GM19351 (cell line): ENCODE measurements around the gene KRTAP4-9.
"Not testable (repeated sequence)": the region's sequence is repeated elsewhere in the genome, so short reads cannot be mapped to it uniquely, and the experiment has no call there.

ENCODE experiments used
- ATAC-seq: cut with Tn5 transposase; IDR thresholded peaks from one replicate; pipeline ENCODE4 v1.9.1; 2021; ENCODE audit warnings: mild to moderate bottlenecking, moderate library complexity; ENCODE audit not compliant: unreplicated experiment

The KRTAP4-9 gene

GRCh38 chr17:41126412-41126811 lies 21.2 kb downstream of the KRTAP4-9 start:
- ATAC-seq: no peak

DNA sequence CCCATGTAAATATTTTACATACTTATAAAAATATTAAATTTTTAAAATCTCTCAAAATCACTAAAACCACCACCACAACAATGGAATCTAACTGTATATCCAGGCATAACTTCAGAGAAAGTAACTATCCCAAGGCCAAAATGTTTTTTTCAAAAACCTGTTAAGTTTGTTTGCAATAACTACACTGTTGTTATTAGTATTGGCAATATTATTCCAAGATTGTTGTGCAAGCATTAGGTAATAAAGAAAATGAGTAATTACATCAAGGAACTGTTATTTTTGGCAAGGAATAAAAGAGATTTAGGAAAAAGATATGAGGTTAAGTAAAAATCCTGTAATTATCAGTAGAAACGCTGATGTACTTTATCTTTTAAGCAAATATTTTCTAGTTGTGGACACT lies 22.2 kb downstream of the KRTAP4-9 start:
- no peak for ATAC-seq

GRCh38 chr17:41131979-41132378 lies 26.8 kb downstream of the KRTAP4-9 start:
- no peak for ATAC-seq

DNA sequence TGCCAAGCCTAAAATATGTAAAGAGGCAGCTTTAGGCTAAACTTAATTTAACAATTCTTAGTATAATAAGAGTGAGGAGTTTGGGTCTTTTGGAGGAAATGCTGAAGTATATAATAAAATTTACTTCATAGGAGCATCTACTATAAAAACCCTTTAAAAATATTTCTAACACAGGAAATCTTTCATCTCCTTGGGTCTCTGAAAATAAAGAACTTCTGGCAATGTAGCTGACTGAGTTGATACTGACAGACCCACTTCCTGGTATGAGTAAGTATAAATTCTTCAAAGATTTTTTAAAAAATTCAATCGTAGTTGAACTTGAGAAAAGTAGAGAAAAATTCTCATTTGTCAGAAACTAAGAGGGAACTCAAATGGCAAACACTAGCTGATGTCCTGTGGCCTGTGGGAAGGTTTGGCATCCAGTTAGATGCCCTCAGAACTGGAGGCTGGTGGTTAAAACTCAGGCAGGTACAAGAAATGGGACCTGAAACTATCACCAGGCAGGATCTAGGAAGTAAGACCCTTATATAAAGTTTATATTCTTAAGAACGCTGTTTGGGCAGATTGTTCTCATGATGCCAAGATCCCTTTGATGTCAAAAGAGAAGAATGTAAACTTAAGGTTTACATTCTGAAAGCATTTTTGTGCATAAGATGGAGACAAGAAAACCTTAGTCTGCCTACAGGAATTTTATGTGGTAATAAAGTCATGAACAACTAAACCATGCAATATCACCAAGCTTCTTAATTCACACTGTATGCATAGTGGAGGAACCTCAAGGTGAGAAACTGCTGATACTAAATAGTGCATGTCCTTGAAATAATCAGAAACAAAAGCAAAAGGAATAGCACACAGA lies 28.9 kb downstream of the KRTAP4-9 start:
- no peak for ATAC-seq

DNA sequence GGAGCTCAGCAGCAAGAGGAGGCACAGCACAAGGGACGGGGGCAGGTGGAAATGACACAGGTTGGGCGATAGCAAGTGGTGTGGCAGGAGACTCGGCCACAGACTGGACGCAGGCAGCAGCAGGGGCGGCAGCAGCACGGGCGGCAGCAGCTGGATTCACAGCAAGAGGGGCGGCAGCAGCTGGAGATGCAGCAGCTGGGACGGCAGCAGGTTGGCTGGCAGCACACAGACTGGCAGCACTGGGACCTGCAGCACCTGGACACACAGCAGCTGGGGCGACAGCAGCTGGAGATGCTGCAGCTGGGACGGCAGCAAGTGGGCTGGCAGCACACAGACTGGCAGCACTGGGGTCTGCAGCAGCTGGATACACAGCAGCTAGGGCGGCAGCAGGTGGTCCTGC lies 34.7 kb downstream of the KRTAP4-9 start:
- ATAC-seq: not testable (repeated sequence)

DNA sequence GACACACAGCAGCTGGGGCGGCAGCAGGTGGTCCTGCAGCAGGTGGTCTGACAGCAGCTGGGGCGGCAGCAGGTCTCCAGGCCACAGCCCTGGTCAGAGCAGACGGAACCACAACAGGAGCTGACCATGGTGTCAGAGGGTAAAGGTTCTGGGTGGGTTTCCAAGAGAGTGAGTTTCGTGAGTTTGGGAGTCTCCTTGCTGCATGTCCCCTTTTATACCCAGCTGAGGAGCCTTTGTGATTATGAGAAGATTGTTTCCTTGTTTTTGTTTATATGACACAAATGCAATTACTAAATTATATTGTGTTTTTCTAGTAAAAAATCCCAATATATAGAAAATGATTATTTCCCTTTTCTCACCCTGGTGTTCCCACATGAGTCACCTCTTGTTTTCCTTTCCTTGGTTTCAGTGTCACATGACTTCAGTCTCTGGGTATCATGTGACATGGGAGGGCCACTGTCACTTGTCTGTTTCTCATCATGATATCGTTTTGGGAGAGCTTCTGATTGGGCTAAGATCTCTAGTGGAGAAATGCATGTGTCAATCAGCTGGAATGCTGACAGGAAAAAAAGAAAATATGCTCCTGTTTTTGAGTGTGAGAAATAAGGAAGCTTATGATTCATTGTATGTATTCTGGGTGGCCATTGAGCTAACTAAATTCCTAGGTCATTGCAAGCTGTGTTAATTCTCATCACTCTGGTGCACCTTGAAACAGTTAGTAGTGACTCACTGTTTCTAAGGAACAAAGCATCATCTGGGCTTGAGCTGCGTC lies 35.4 kb downstream of the KRTAP4-9 start, which contains the start of gene KRTAP4-6:
KRTAP4-6 (minus strand) TSS at position 185 of the 772 bp plus-strand sequence; CDS start at position 128, 57 bp downstream.
- ATAC-seq: no peak

- ATAC-seq: no peak
Measured at GRCh38 chr17:41141361-41141760, 36.2 kb downstream of the KRTAP4-9 start.

DNA sequence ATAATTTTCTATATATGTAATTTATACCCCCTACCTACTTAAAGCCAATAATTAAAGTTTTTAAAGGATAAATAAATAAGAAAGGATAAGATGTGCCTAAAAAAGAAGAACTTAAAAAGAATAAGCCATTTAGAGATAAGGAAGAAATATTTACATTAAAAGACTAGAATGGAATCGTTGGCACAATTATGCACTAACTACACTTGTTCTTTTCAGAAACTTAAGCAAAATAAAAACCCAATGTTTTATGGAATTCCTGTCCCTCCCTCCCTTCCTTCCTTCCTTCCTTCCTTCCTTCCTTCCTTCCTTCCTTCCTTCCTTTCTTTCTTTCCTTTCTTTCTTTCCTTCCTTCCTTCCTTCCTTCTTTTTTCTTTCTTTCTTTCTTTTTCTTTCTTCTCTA lies 39.7 kb downstream of the KRTAP4-9 start:
- no peak for ATAC-seq

- no peak for ATAC-seq
Measured at GRCh38 chr17:41145261-41145660, 40.1 kb downstream of the KRTAP4-9 start.

DNA sequence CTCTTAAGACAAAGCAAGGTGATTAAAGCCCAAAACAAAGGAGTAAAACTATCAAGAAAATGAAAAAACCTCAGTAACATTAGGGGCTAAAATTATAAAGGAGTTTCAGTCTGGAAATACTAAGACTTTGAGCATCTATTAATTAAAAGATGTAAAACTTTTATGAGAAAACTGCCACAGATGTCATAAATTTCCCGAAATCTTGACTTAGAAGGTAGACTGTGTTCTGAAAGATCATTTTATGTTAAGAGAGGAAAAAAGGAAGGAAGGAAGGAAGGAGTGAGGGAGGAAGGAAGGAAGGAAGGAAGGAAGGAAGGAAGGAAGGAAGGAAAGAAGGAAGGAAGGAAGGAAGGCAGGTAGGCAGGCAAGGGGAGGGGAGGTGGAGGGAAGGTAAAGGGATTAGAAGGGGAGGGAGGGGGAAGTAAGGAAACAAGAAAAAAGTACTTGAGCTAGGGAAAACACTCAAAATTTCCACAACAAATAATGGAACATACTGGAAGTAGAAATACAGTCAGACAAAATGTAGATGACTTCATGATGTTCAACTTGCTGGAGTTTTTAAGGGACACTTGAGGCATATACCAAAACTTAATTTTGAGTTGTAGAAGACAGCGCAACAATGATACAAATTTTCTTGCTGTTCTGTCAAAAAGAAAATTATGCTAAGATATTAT lies 42.5 kb downstream of the KRTAP4-9 start:
- no peak for ATAC-seq

DNA sequence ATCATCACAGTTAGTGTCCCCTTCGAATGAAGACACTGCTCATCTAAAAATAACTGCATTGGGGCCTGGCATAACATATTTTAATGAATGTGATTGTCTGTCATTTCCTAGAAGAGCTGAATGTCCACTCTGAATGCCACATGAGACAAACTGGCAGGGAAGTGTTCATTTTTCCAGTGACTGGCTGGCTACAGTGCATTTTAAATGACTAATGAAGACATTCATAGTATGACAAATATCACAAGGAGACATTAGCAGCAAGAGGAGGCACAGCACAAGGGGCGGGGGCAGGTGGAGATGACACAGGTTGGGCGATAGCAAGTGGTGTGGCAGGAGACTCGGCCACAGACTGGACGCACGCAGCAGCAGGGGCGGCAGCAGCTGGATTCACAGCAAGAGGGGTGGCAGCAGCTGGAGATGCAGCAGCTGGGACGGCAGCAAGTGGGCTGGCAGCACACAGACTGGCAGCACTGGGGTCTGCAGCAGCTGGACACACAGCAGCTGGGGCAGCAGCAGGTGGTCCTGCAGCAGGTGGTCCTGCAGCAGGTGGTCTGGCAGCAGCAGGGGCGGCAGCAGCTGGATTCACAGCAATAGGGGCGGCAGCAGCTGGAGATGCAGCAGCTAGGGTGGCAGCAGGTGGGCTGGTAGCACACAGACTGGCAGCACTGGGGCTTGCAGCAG lies 43.9 kb downstream of the KRTAP4-9 start:
- ATAC-seq: not testable (repeated sequence)

DNA sequence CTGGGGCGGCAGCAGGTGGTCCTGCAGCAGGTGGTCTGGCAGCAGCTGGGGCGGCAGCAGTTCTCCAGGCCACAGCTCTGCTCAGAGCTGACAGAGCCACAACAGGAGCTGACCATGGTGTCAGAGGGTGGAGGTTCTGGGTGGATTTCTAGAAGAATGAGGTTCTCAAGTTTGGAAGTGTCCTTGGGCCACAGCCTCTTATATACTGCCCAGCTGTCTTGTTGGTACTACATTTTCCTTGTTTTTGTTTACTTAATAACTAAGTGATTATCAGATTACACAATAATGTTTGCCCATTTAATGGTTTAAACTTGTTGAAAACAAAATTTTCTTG lies 44.4 kb downstream of the KRTAP4-9 start, which contains the start of gene KRTAP4-5:
KRTAP4-5 (minus strand) TSS at position 174 of the 334 bp plus-strand sequence; CDS start at position 116, 58 bp downstream.
- no peak for ATAC-seq

- no peak for ATAC-seq
Measured at GRCh38 chr17:41150026-41150425, 44.8 kb downstream of the KRTAP4-9 start.

- ATAC-seq: no peak
Measured at GRCh38 chr17:41151525-41151924, 46.3 kb downstream of the KRTAP4-9 start.

- ATAC-seq: no peak
Measured at GRCh38 chr17:41153856-41154255, 48.7 kb downstream of the KRTAP4-9 start.
